ENCODE data around the gene RER1.

RER1 gene

GRCh38 chr1:2354511-2355372 lies 36.9 kb upstream of the RER1 start:
- DNase-seq: peak; percentile 39

- no peak for DNase-seq
Measured at GRCh38 chr1:2355373-2356261, 36.0 kb upstream of the RER1 start.

DNA sequence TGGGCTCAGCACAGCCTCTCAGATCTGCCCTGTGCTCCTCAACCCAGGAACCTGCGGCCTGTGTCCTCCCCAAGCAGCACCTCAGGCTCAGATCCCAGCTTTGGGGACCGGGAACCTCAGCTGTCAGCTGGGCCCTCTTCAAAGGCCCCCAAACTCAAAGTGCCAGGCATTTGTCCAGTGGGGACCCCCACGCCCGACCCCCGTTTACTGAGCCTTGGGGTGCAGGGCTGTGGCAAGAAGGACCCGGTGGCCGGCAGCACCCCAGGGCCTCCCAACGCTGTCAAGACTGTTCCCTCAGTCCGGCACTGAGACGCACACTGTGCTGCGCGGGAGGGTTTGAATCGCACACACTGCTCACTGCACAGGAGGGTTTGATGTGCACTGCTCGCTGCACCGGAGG lies 35.2 kb upstream of the RER1 start:
- DNase-seq: no peak

- no peak for DNase-seq
Measured at GRCh38 chr1:2356911-2357845, 34.5 kb upstream of the RER1 start.

- DNase-seq: no peak
Measured at GRCh38 chr1:2358072-2358471, 33.6 kb upstream of the RER1 start.

DNA sequence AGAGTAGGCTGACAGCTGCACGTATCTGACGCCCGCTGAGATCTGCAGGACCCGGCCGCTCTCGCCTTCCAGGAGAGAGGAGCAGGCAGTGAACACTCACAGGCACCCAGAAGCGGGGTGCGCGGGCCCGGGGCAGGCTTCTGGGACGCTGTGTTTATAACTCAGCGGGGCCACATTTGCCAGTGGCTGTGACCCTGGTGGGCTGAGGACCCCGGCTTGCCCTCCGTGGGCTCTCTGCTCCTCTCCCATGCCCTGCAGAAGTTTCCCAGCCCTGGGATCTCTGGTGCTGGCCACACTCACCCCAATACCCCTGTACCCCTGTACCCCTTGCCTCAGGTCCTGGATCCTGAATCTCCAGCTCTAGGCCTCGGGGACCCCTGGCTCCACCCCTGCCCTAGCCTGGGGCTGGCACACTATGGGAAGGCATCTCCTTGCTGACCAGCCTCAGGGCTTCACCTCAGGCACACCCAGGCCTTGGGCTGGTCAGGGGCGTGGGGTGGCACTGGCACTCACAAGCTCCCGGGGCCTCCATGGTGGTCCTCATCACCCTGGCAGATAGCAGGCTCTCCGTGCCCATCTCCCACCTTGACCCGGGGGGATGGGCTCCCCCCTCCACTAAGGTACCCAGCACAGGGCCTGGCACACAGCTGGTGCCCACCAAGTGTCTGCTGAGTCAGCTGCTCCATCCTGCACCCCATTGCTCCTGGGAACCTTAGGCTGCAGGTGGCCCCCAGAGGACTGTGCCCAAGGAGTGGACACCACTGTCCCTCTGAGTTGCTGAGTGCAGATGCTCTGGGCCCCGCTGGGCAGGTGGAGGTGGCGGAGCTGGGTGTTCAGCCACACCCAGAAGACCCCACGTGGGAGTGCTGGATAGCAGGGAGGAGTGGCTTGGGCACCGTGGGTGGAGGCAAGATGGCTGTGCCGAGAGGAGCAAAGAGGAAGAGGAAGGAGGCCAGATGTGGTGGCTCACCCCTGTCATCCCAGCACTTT lies 32.7 kb upstream of the RER1 start:
- no peak for DNase-seq

DNA sequence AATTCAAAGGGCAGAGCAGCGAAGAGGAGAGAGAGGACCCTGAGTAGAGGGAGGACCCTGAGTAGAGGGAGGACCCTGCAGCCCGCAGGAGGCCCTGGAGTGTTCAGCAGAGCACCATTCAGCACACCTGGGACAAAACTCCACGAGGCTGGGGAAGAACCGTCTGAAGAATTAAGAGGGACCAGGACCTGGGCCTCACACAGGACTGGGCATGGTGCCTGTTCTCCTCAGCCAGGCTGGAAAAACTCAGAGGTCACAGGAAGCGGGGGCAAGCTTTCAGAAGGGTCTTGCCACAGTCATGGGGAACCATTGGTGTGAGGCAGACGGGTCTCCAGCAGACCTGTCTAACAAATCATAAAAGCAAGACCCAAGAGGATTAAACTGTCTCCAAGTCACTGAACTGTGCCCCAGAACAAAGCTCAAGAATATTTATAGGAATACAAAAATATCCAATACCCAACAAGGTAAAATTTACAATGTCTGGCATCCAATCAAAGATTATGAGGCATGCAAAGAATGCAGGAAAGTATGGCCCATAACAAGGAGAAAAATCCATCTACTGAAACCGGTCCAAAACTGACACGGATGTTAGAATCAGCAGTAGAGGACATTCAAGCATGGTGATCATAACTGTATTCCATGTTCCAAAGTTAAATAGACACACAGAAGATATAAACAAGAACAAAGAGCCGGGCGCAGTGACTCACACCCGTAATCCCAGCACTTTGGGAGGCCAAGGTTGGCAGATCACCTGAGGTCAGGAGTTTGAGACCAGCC lies 30.9 kb upstream of the RER1 start:
- DNase-seq: peak; percentile 64

GRCh38 chr1:2363847-2364513 lies 27.7 kb upstream of the RER1 start:
- DNase-seq: no peak

GRCh38 chr1:2368053-2368744 lies 23.4 kb upstream of the RER1 start:
- no peak for DNase-seq

- DNase-seq: no peak
Measured at GRCh38 chr1:2372551-2373490, 18.8 kb upstream of the RER1 start.

DNA sequence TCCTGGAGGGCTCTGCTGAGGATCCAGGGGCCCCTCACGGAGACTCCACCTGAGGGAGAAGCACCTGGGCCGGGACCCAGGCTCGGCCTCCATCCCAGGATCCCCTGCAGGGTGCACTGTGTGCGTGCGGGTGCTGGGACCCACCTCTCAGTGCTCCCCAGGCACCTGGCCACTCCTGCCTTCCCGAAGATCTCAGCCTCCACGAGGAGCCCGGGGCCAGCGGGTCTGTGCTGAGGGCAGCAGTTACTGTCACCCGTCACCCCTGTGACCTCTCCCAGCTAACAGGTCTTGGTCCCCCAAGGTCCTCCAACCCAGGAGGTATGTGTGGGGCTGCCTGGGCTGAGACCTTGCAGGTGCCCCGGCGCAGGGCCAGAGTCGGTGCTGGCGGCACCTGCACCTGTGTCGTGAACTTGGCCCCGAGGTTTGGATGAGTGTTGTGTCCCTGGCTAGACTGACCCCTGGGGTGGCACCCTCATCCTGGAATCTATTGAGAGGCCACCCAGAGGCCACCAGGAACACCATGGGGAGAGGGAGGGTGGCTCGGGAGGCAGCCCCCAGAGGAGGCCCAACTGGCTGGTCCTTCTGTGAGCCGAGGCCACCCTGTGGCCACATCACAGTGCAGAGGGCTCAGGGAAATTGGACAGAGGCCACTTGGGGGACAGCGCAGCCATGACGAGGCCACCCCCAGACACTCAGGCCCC lies 17.9 kb upstream of the RER1 start:
- no peak for DNase-seq

DNA sequence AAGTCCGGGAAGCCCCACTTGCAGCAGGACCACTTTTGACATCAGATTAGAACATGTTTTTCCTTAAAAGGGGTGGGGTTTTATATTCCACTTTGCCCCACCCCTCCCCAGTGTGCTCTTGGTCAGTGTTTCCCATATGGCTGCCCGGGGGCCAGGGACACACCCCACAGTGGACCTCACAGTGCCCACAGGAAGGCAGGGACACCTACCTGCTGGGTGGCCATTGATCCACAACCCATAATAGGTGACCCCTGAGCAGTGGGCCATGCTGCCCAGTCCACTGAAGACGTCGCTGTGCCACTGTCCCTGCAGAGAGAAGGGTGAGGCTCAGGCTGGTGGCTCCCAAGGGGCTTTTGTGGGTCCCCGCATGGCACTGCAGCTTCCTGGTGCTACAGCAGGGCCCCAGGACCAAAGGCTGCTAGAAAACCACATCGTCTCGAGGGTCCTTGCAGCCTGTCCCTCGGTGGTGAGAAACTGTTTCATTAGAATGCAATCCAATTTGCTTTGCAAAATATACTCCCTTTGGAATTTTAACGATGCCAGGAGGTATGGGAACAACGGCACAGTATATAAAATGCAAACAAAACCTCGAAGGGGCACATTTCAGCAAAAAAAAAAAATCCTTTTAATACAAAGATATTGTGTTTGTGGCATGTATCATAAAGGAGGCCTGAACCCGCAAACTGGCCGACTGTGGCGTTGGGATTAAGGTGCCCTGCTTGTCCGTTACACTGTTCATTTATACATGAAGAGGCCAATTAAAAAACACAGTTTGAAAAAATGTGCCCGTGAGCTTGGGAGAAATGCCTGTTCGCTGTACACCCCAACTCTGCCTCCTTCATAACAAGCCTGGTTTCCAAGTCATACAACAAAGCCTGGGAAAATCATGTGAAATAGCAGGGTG lies 17.1 kb upstream of the RER1 start:
- no peak for DNase-seq

GRCh38 chr1:2375246-2375922 lies 16.3 kb upstream of the RER1 start:
- DNase-seq: no peak

DNA sequence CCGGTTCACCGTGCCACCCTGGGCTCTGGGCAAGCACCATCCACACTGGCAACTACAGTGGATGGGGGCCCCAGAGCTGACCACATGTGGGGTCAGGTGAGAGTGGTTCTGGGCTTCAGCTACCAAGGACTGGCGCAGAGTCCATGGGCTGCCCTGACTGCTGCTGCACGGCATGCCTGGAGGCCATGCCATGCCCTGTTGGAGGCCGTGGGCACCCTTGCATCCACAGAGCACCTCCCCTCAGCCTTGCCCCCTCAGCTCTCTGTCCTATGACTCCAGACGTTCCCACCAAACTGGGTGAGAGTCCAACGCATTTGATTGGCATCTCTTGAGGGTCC lies 15.7 kb upstream of the RER1 start:
- no peak for DNase-seq

GRCh38 chr1:2376261-2376741 lies 15.3 kb upstream of the RER1 start:
- no peak for DNase-seq

Measured in fibroblast of skin of right biceps (primary cell).